Progenitor cell of endocrine pancreas (in vitro differentiated cells): ENCODE results near the gene GALNT14. TPM values are rescaled to one million over a fixed set of nuclear protein-coding genes. Genes with fewer than 3 reads are reported as not detected.

Experiments
- DNase-seq: peaks from one replicate; pipeline ENCODE4 v3.0.0; 2021; ENCODE audit warnings: low spot score; ENCODE audit not compliant: unreplicated experiment
- H3K27ac Mint-ChIP-seq: 2 replicates; pipeline ENCODE4 v1.8.0; 2021; ENCODE audit warnings: mild to moderate bottlenecking, moderate library complexity, mixed read lengths
- H3K27me3 Mint-ChIP-seq: 2 replicates; pipeline ENCODE4 v1.8.0; 2021; ENCODE audit warnings: mixed read lengths
- H3K36me3 Mint-ChIP-seq: 2 replicates; pipeline ENCODE4 v1.8.0; 2022; ENCODE audit warnings: mixed read lengths; ENCODE audit not compliant: insufficient read depth
- H3K4me1 Mint-ChIP-seq: 2 replicates; pipeline ENCODE4 v1.8.0; 2021; ENCODE audit warnings: low read depth, mixed read lengths
- H3K4me3 Mint-ChIP-seq: 2 replicates; pipeline ENCODE4 v1.8.0; 2021; ENCODE audit warnings: low read depth, mild to moderate bottlenecking, moderate library complexity, mixed read lengths
- H3K9me3 Mint-ChIP-seq: 2 replicates; pipeline ENCODE4 v1.8.0; 2021; ENCODE audit warnings: low read depth, mixed read lengths
- CTCF ChIP-seq: fragments of 200-600 bp; sonication (generic); IDR thresholded peaks from one replicate; pipeline ENCODE4 v1.5.0; 2021; ENCODE audit warnings: antibody characterized with exemption, mild to moderate bottlenecking; ENCODE audit not compliant: unreplicated experiment
- total RNA-seq: library from RNA; stranded (reverse); gene quantifications from 2 replicates; pipeline ENCODE4 v1.2.1, GENCODE V29; 2021

Gene GALNT14
- total RNA-seq, 1 donor from 2014 or later = 0.91 TPM

- Mint-ChIP-seq H3K4me1 (no peaks in the 10 kb centered on the region), H3K27ac (no peak overlapping the region), H3K9me3 (no peaks in the 10 kb centered on the region), H3K36me3 (no peaks in the 10 kb centered on the region), H3K27me3 (peaks cover 24% of the 10 kb centered on the region), H3K4me3 (no peak overlapping the region)
- TF ChIP-seq CTCF = no peak
- no peak for DNase-seq
Measured at GRCh38 chr2:30990176-30990575, 148.1 kb downstream of the GALNT14 start.

GRCh38 chr2:30989746-30990145, 148.5 kb downstream of the GALNT14 start:
- H3K4me1 Mint-ChIP-seq = no peaks in the 10 kb centered on the region
- no peak for TF ChIP-seq CTCF
- H3K27me3 Mint-ChIP-seq = peaks cover 27% of the 10 kb centered on the region
- H3K27ac Mint-ChIP-seq = no peak overlapping the region
- H3K36me3 Mint-ChIP-seq = no peaks in the 10 kb centered on the region
- no peak for DNase-seq
- H3K4me3 Mint-ChIP-seq = no peak overlapping the region
- H3K9me3 Mint-ChIP-seq = no peaks in the 10 kb centered on the region

GRCh38 chr2:30987566-30987965, 150.7 kb downstream of the GALNT14 start:
- Mint-ChIP-seq H3K4me1 (no peaks in the 10 kb centered on the region), H3K27ac (no peak overlapping the region), H3K9me3 (no peaks in the 10 kb centered on the region), H3K36me3 (no peaks in the 10 kb centered on the region), H3K27me3 (peaks cover 29% of the 10 kb centered on the region), H3K4me3 (no peak overlapping the region)
- TF ChIP-seq CTCF = no peak
- no peak for DNase-seq

- no peaks in the 10 kb centered on the region for H3K4me1 Mint-ChIP-seq
- no peaks in the 10 kb centered on the region for H3K9me3 Mint-ChIP-seq
- no peak for DNase-seq
- H3K27ac Mint-ChIP-seq = no peak overlapping the region
- H3K36me3 Mint-ChIP-seq = no peaks in the 10 kb centered on the region
- H3K27me3 Mint-ChIP-seq = peaks cover 29% of the 10 kb centered on the region
- no peak overlapping the region for H3K4me3 Mint-ChIP-seq
- TF ChIP-seq CTCF = no peak
Measured at GRCh38 chr2:30986231-30986580, 152.0 kb downstream of the GALNT14 start.

GRCh38 chr2:30985493-30986230, 152.6 kb downstream of the GALNT14 start:
- no peak for TF ChIP-seq CTCF
- peaks cover 26% of the 10 kb centered on the region for H3K27me3 Mint-ChIP-seq
- no peaks in the 10 kb centered on the region for H3K36me3 Mint-ChIP-seq
- no peak overlapping the region for H3K27ac Mint-ChIP-seq
- H3K9me3 Mint-ChIP-seq = no peaks in the 10 kb centered on the region
- no peaks in the 10 kb centered on the region for H3K4me1 Mint-ChIP-seq
- no peak overlapping the region for H3K4me3 Mint-ChIP-seq
- no peak for DNase-seq
